Mesenteric fat pad (tissue), 1 donor: ENCODE results near the gene PLA2G4F. TPM values are rescaled to one million over a fixed set of nuclear protein-coding genes. Genes with fewer than 3 reads are reported as not detected.

ENCODE experiments used
- DNase-seq: peaks from one replicate; pipeline ENCODE4 v3.0.0-alpha.2; 2020; ENCODE audit warnings: low spot score
- total RNA-seq: library from RNA; stranded (reverse); fragmentation: NEBNext Ultra II Directional; extraction: Animal tissue kit (Norgen Biotek cat#: 25700); gene quantifications from one replicate; pipeline ENCODE4 v1.2.1, GENCODE V29; 2021
- donor health status: DM: yes; HTN: yes; CAD: no.

The PLA2G4F gene
- total RNA-seq, 1 donor from 2014 or later = not detected

GRCh38 chr15:42131826-42132806, 24.3 kb downstream of the PLA2G4F start:
- peak; percentile 72 for DNase-seq

GRCh38 chr15:42131006-42131405, 25.4 kb downstream of the PLA2G4F start:
- no peak for DNase-seq

DNA sequence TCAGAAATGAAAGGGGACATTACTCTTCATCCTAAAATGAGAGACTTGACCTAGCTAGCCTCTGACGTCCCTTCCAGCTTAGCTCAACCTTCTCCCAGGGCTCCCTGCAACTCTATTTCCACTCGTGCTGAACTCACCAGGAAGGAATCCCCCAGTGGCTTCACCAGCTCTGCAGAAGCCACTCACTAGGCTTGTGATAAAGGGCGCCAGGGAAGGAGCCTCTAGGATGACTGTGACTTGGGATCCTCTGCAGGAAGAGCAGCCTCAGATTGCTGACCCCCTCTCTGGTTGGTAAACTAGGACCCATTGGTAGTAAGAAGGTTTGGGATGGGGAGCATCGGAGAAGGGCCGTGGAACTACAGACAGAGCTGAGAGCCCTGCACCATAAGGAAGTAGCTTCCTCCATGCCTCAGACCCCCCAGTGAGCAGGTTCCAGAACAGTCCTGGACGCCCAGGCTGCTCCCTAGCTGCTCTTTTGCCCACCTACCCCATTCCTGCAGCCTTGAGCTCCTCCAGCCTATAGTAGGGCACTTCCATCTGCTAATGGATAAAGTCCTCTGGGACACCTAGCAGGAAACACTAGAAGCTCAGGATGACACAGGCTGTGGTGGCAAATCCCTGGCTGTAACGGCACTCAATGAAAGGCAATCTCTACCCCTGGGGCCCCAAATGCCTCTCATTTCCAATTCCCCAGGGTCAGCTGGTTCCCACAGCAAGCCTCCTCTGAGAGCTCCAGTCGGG, 26.0 kb downstream of the PLA2G4F start:
- DNase-seq = peak; percentile 51

GRCh38 chr15:42129364-42129763, 27.1 kb downstream of the PLA2G4F start:
- DNase-seq = no peak

DNA sequence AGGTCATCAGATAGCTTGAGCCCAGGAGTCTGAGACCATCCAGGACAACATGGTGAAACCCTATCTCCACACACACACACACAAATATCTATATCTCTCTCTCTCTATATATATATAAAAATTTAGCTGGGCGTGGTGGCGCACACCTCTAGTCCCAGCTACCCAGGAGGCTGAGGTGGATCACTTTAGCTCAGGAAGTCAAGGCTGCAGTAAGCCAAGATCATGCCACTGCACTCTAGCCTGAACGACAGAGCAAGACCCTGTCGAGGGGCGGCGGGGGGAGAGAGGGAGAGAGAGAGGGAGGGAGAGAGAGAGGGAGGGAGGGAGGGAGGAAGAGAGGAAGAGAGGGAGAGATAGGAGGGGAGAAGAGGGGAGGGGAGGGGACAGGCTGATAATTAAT, 28.0 kb downstream of the PLA2G4F start:
- no peak for DNase-seq

- DNase-seq = no peak
These were observed 32.9 kb downstream of the PLA2G4F start for GRCh38 chr15:42123546-42123945.

DNA sequence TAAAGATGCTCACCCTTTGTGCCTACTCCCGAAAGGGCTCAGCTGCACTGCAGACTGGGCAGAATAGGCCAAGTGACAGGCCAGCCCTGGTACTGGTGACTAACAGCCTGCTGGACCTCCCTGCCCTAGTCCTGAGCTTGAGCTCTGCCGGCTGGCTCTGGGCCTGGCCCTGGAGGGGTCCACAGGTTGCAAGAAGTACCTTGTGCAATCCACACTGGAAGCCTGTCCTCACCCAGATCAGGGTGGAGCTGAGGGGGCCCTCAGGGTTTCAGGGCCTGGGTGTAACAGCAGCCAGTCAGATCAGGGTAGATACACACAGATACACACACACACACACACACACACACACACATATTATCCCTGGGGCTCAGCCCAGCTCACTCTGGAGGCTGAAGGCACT, 34.8 kb downstream of the PLA2G4F start:
- no peak for DNase-seq

GRCh38 chr15:42121021-42121420, 35.4 kb downstream of the PLA2G4F start:
- no peak for DNase-seq

GRCh38 chr15:42120285-42120684, 36.2 kb downstream of the PLA2G4F start:
- DNase-seq = no peak

DNA sequence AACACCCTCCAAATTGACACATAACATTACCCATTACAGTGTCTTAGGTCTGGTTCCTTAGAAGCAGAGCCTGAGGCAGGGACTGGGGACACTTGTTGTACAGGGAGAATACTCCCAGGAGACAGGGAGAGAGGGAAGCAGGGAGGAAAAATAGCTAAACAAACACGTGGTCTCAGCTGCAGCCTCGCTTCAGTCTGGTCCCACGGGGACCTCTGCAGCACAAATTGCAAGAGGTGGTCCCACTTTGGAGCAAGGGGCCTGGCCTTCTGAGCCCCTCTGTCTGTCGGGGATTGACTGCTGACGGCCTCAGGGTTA, 37.0 kb downstream of the PLA2G4F start:
- no peak for DNase-seq

DNA sequence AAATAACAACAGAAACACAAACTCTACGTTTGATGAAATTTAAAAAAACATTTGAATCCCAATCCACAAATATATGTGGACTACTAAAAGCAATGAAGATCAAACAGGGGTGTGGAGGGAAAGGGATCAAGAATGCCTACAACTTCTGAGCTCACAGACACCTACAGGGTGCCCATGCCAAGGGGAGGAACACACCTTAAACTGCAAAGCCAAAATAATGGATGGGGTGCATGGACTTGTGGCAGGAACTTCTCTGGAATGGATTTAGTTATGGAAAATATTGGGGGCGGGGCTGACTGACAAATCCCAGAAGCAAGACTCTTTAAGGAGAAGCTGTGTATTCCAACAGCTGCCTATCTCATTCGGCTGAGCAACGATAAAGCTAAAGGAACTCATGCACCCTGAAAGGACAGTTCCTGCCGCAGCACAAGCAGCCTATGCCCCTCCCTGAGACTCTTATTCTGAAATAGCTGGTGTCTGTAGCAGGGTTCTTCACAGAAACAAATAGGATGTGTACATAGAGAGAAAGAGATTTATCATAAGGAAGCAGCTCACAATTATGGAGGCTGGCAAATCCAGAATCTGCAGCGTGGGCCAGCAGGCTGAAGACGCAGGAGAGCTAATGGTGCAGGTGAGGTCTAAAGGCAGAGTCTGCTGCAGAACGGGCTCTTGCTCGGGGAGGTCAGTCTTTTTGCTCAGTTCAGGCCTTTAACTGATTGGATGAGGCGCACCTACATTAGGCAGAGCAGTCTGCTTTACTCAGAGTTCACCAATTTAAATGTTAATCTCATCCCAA, 37.6 kb downstream of the PLA2G4F start:
- no peak for DNase-seq

GRCh38 chr15:42111924-42112323, 44.5 kb downstream of the PLA2G4F start:
- no peak for DNase-seq

- DNase-seq = no peak
These were observed 46.1 kb downstream of the PLA2G4F start for GRCh38 chr15:42110367-42110766.

DNA sequence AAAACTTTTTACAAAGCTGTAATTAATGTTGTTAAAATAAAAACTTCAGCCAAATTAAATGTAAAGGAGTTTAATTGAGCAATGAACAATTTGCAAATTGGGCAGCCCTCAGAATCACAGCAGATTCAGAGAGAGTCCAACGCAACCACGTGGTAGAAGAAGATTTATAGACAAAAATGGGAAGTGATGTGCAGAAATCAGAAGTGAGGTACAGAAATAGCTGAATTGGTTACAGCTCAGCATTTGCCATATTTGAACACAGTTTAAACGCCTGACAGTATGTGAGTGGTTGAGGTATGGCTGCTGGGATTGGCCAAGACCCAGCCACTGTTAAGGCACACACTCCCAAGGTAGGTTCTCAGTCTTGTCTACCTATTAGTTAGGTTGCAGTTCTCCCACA, 47.6 kb downstream of the PLA2G4F start:
- DNase-seq = no peak

DNA sequence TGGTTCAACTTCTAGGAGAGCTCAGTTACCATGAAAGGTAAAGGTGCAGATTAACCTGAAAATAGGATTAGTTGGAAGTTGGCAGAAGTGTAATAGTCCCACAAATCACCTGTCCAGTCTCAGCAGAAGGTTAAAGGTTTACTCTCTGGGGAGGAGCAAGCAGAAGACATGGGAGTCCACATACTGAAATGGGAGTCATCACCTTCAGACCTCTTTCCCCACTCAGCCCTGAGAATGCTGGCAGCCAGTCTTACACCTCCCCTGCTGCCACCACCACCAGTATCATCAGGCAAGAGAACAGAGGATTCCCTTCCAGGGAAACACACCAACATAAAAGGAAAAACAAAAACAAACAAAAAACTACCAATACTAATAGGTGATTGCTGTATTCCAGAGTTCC, 48.2 kb downstream of the PLA2G4F start:
- no peak for DNase-seq

- DNase-seq = no peak
These were observed 49.0 kb downstream of the PLA2G4F start for GRCh38 chr15:42107473-42107872.

DNA sequence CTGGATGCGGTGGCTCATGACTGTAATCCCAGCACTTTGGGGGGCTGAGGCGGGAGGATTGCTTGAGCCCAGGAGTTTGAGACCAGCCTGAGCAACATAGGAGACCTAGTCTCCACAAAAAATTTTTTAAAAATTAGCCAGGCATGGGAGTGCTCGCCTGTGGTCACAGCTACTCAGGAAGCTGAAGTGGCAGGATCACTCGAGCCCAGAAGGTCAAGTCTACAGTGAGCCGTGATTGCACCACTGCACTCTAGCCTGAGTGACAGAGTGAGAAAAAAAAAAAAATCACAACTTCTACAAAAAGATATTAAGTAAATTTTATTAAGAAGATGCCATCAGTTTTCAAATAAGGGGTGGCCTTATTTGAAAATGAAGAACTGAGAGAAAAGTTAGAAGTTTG, 50.1 kb downstream of the PLA2G4F start:
- no peak for DNase-seq

DNA sequence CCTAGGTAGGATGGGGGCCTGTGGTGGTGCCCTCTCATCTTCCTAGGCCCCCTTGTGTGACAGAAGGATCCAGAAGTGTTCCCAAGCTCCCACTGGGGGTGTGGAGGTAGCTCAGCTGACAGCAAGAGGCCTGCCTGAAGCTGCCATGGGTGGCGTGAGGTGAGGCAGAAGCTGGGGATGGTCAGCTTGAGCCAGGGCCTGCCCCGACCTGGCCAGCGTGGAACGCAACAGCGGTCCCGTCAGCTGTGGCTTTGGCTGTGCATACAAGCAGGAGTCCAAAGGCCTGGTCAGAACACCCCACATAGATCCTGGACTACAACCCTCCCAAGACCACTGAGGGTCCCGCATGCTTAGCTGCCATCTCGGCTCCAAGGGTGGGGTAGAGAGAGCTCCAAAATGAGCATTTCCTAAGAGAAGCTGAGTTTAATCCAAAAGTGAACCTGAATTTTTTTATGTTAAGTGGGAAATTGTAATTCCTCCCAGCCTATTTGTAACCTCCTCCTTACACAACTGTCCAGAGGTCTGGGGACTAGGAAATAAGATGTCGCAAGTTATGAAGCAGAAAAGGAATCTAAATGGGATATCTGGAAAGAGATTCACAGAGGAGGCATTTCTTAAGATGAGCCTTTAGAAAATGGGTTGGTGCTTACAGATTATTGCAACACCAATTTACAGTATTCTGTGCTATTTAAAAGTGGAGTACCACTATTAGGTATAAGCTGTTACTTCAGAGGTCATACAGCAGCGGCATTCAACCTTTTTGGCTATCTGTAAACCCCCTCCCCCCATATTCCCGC, 52.1 kb downstream of the PLA2G4F start:
- DNase-seq = no peak

- no peak for DNase-seq
These were observed 53.7 kb downstream of the PLA2G4F start for GRCh38 chr15:42102646-42103235.

DNA sequence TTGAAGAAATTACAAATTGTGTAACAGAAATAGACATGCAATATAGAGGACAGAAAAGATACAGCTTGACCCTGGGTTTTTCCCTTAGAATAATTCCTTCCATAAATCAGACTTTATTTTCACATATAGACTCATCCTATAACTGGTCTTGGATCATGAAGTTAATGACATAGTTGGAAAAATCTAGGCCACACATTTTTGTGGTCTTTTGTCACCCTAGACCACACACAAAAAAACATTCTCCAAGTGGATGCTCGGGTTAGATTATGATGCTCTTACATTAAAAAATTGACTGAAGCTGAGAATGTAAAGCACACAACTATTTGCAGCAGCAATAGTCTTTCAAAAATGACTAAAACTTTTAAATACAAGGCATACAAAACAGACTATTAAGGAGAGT, 54.6 kb downstream of the PLA2G4F start:
- no peak for DNase-seq
